Measurements from ENCODE around the gene KRT86. TPM values are rescaled to one million over a fixed set of nuclear protein-coding genes. Genes with fewer than 3 reads are reported as not detected.

The KRT86 gene
- total and polyA plus RNA-seq, 2 experiments from 2014 or later: 0.16 TPM; not detected in 1

DNA sequence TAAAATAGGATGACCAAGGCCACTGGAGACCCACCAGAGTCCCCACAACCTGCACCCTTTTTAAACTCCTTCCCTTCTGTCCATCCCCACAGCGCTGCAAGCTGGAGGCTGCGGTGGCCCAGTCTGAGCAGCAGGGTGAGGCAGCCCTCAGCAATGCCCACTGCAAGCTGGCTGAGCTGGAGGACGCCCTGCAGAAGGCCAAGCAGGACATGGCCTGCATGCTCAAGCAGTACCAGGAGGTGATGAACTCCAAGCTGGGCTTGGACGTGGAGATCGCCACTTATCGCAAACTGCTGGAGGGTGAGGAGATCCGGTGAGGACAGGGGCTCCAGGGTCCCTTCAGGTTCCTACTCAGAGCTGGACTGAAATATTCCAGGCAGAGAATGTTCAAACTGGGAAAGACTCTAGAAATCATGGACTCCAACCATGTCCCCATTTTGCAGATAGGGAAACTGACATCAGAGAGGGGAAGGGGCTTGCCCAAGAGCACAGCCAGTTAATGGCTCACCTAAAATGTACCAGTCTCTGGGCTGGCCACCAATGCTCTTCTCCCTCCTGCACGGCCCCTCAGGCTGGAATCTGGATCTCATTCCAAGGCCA is 75.7 kb downstream of the KRT86 start (continued):
- TF ChIP-seq, protein P1, sequence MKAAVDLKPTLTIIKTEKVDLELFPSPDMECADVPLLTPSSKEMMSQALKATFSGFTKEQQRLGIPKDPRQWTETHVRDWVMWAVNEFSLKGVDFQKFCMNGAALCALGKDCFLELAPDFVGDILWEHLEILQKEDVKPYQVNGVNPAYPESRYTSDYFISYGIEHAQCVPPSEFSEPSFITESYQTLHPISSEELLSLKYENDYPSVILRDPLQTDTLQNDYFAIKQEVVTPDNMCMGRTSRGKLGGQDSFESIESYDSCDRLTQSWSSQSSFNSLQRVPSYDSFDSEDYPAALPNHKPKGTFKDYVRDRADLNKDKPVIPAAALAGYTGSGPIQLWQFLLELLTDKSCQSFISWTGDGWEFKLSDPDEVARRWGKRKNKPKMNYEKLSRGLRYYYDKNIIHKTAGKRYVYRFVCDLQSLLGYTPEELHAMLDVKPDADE (IDR thresholded peaks at IDR 0.05): no peak

DNA sequence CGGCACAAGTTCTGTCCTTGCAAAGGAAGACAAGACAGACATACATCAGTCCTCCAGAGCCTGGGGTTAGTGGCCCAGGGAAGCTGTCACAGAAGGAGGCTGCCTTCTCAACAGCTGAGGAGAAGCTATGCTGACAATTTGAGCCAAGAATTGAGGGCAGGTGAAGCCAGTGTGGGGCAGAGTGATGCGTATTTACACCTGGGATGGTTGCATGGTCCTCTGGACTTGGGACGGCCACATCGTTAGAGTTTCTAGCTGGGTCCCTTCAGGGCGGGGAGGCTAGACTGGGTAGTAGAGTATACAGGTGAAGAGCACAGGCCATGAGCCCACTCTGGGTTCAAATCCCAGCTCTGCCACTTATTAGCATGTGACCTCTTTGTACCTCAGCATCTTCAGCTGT is 76.3 kb downstream of the KRT86 start:
- Histone ChIP-seq H3F3A (replicated peaks; ENCODE audit: low read depth) (no peaks in the 10 kb centered on the region), H3K27me3 (ENCODE audit: insufficient read depth) (no peaks in the 10 kb centered on the region), H3K9me2 (ENCODE audit: insufficient read depth) (no peaks in the 10 kb centered on the region), H4K20me1 (replicated peaks; ENCODE audit: insufficient read depth) (no peaks in the 10 kb centered on the region; the same call in 1 of the 2 replicates), H2AFZ (no peak overlapping the region), H3K79me2 (replicated peaks; ENCODE audit: insufficient read depth) (no peaks in the 10 kb centered on the region), H3K36me3 (ENCODE audit: insufficient read depth) (no peaks in the 10 kb centered on the region), H3K27ac (ENCODE audit: low read depth) (no peak overlapping the region), H3K4me2 (no peak overlapping the region), H3K4me1 (ENCODE audit: insufficient read depth) (no peaks in the 10 kb centered on the region), H3K4me3 (no peak overlapping the region)
- H3K9me3 Mint-ChIP-seq: no peaks in the 10 kb centered on the region
- DNase-seq (ENCODE audit: low spot score) (no peak), ATAC-seq (no peak)
- peaks cover 3% of the 10 kb centered on the region for H3K27me3 Mint-ChIP-seq (ENCODE audit: insufficient read depth, low read depth, poor library complexity)
- no peaks in the 10 kb centered on the region for H3K4me1 Mint-ChIP-seq
- no peak overlapping the region for H3K4me3 Mint-ChIP-seq
- no peaks in the 10 kb centered on the region for H3K36me3 Mint-ChIP-seq (ENCODE audit: low read depth)
- H3K27ac Mint-ChIP-seq: no peak overlapping the region
- no peak for TF ChIP-seq JUNB (IDR thresholded peaks at IDR 0.05; ENCODE audit: unreplicated experiment)
- TF ChIP-seq STAT1 (IDR thresholded peaks at IDR 0.05; ENCODE audit: unreplicated experiment): no peak
- TF ChIP-seq, protein P2, sequence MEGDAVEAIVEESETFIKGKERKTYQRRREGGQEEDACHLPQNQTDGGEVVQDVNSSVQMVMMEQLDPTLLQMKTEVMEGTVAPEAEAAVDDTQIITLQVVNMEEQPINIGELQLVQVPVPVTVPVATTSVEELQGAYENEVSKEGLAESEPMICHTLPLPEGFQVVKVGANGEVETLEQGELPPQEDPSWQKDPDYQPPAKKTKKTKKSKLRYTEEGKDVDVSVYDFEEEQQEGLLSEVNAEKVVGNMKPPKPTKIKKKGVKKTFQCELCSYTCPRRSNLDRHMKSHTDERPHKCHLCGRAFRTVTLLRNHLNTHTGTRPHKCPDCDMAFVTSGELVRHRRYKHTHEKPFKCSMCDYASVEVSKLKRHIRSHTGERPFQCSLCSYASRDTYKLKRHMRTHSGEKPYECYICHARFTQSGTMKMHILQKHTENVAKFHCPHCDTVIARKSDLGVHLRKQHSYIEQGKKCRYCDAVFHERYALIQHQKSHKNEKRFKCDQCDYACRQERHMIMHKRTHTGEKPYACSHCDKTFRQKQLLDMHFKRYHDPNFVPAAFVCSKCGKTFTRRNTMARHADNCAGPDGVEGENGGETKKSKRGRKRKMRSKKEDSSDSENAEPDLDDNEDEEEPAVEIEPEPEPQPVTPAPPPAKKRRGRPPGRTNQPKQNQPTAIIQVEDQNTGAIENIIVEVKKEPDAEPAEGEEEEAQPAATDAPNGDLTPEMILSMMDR (conservative IDR thresholded peaks at IDR 0.05; ENCODE audit: low read depth in 2 of 2): no peak
- no peak for TF ChIP-seq CREB1 (CRISPR knock-in tag; IDR thresholded peaks at IDR 0.05; ENCODE audit: low read depth)
- no peak for TF ChIP-seq EZH2 (IDR thresholded peaks at IDR 0.05; ENCODE audit: low read depth, unreplicated experiment)
- no peak for TF ChIP-seq ZNF114 (CRISPR knock-in tag; IDR thresholded peaks at IDR 0.05)
- no peak for TF ChIP-seq ZNF331 (CRISPR knock-in tag; IDR thresholded peaks at IDR 0.05; ENCODE audit: low read depth)
- TF ChIP-seq, protein P3, sequence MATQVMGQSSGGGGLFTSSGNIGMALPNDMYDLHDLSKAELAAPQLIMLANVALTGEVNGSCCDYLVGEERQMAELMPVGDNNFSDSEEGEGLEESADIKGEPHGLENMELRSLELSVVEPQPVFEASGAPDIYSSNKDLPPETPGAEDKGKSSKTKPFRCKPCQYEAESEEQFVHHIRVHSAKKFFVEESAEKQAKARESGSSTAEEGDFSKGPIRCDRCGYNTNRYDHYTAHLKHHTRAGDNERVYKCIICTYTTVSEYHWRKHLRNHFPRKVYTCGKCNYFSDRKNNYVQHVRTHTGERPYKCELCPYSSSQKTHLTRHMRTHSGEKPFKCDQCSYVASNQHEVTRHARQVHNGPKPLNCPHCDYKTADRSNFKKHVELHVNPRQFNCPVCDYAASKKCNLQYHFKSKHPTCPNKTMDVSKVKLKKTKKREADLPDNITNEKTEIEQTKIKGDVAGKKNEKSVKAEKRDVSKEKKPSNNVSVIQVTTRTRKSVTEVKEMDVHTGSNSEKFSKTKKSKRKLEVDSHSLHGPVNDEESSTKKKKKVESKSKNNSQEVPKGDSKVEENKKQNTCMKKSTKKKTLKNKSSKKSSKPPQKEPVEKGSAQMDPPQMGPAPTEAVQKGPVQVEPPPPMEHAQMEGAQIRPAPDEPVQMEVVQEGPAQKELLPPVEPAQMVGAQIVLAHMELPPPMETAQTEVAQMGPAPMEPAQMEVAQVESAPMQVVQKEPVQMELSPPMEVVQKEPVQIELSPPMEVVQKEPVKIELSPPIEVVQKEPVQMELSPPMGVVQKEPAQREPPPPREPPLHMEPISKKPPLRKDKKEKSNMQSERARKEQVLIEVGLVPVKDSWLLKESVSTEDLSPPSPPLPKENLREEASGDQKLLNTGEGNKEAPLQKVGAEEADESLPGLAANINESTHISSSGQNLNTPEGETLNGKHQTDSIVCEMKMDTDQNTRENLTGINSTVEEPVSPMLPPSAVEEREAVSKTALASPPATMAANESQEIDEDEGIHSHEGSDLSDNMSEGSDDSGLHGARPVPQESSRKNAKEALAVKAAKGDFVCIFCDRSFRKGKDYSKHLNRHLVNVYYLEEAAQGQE (IDR thresholded peaks at IDR 0.05; ENCODE audit: unreplicated experiment): no peak
- TF ChIP-seq EZH2phosphoT487 (IDR thresholded peaks at IDR 0.05; ENCODE audit: unreplicated experiment): no peak
- no peak for TF ChIP-seq NANOG (IDR thresholded peaks at IDR 0.05; ENCODE audit: borderline replicate concordance)
- TF ChIP-seq, protein P4, sequence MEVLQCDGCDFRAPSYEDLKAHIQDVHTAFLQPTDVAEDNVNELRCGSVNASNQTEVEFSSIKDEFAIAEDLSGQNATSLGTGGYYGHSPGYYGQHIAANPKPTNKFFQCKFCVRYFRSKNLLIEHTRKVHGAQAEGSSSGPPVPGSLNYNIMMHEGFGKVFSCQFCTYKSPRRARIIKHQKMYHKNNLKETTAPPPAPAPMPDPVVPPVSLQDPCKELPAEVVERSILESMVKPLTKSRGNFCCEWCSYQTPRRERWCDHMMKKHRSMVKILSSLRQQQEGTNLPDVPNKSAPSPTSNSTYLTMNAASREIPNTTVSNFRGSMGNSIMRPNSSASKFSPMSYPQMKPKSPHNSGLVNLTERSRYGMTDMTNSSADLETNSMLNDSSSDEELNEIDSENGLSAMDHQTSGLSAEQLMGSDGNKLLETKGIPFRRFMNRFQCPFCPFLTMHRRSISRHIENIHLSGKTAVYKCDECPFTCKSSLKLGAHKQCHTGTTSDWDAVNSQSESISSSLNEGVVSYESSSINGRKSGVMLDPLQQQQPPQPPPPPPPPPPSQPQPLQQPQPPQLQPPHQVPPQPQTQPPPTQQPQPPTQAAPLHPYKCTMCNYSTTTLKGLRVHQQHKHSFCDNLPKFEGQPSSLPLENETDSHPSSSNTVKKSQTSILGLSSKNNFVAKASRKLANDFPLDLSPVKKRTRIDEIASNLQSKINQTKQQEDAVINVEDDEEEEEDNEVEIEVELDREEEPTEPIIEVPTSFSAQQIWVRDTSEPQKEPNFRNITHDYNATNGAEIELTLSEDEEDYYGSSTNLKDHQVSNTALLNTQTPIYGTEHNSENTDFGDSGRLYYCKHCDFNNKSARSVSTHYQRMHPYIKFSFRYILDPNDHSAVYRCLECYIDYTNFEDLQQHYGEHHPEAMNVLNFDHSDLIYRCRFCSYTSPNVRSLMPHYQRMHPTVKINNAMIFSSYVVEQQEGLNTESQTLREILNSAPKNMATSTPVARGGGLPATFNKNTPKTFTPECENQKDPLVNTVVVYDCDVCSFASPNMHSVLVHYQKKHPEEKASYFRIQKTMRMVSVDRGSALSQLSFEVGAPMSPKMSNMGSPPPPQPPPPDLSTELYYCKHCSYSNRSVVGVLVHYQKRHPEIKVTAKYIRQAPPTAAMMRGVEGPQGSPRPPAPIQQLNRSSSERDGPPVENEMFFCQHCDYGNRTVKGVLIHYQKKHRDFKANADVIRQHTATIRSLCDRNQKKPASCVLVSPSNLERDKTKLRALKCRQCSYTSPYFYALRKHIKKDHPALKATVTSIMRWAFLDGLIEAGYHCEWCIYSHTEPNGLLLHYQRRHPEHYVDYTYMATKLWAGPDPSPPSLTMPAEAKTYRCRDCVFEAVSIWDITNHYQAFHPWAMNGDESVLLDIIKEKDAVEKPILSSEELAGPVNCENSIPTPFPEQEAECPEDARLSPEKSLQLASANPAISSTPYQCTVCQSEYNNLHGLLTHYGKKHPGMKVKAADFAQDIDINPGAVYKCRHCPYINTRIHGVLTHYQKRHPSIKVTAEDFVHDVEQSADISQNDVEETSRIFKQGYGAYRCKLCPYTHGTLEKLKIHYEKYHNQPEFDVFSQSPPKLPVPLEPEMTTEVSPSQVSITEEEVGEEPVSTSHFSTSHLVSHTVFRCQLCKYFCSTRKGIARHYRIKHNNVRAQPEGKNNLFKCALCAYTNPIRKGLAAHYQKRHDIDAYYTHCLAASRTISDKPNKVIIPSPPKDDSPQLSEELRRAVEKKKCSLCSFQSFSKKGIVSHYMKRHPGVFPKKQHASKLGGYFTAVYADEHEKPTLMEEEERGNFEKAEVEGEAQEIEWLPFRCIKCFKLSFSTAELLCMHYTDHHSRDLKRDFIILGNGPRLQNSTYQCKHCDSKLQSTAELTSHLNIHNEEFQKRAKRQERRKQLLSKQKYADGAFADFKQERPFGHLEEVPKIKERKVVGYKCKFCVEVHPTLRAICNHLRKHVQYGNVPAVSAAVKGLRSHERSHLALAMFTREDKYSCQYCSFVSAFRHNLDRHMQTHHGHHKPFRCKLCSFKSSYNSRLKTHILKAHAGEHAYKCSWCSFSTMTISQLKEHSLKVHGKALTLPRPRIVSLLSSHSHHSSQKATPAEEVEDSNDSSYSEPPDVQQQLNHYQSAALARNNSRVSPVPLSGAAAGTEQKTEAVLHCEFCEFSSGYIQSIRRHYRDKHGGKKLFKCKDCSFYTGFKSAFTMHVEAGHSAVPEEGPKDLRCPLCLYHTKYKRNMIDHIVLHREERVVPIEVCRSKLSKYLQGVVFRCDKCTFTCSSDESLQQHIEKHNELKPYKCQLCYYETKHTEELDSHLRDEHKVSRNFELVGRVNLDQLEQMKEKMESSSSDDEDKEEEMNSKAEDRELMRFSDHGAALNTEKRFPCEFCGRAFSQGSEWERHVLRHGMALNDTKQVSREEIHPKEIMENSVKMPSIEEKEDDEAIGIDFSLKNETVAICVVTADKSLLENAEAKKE (CRISPR knock-in tag; IDR thresholded peaks at IDR 0.05): no peak
